ENCODE measurements around the gene CDC20.

GRCh38 chr1:43381612-43382011, 22.8 kb downstream of the CDC20 start:
- TF ChIP-seq CTCF (IDR thresholded peaks at IDR 0.05) (no peak), EZH2 (IDR thresholded peaks at IDR 0.05; ENCODE audit: borderline replicate concordance, insufficient read depth, low read depth, low read length, poor library complexity, severe bottlenecking) (no peak)
